HS-5 (cell line): ENCODE results near the gene CCDC6.
"Not testable (repeated sequence)": the region's sequence is repeated elsewhere in the genome, so short reads cannot be mapped to it uniquely, and the experiment has no call there.

Experiments used
- DNase-seq: peaks from one replicate; pipeline ENCODE4 v3.0.0-alpha.2; 2012; ENCODE audit warnings: low read depth

The CCDC6 gene

GRCh38 chr10:59809644-59809974, 96.7 kb downstream of the CCDC6 start:
- DNase-seq: no peak

GRCh38 chr10:59808896-59809643, 97.3 kb downstream of the CCDC6 start:
- DNase-seq: peak; percentile 9

GRCh38 chr10:59807629-59808620, 98.4 kb downstream of the CCDC6 start:
- DNase-seq: no peak

GRCh38 chr10:59805014-59805413, 101.3 kb downstream of the CCDC6 start:
- DNase-seq: no peak

- no peak for DNase-seq
Measured at GRCh38 chr10:59804220-59804619, 102.1 kb downstream of the CCDC6 start.

GRCh38 chr10:59803714-59804113, 102.6 kb downstream of the CCDC6 start:
- no peak for DNase-seq

GRCh38 chr10:59801171-59801570, 105.2 kb downstream of the CCDC6 start:
- DNase-seq: no peak

- no peak for DNase-seq
Measured at GRCh38 chr10:59799421-59799820, 106.9 kb downstream of the CCDC6 start.

- no peak for DNase-seq
Measured at GRCh38 chr10:59793919-59794318, 112.4 kb downstream of the CCDC6 start.

- DNase-seq: no peak
Measured at GRCh38 chr10:59792812-59793211, 113.5 kb downstream of the CCDC6 start.

- no peak for DNase-seq
Measured at GRCh38 chr10:59791601-59792000, 114.8 kb downstream of the CCDC6 start.

GRCh38 chr10:59790080-59790479, 116.3 kb downstream of the CCDC6 start:
- not testable (repeated sequence) for DNase-seq

- DNase-seq: not testable (repeated sequence)
Measured at GRCh38 chr10:59788914-59789313, 117.4 kb downstream of the CCDC6 start.

GRCh38 chr10:59787032-59787431, 119.3 kb downstream of the CCDC6 start:
- not testable (repeated sequence) for DNase-seq

- DNase-seq: not testable (repeated sequence)
Measured at GRCh38 chr10:59785476-59785875, 120.9 kb downstream of the CCDC6 start.

GRCh38 chr10:59781511-59781910, 124.8 kb downstream of the CCDC6 start:
- no peak for DNase-seq

- no peak for DNase-seq
Measured at GRCh38 chr10:59779756-59780533, 126.4 kb downstream of the CCDC6 start.

- no peak for DNase-seq
Measured at GRCh38 chr10:59774451-59774850, 131.9 kb downstream of the CCDC6 start.

GRCh38 chr10:59773088-59773487, 133.3 kb downstream of the CCDC6 start:
- DNase-seq: no peak

- DNase-seq: no peak
Measured at GRCh38 chr10:59771162-59771807, 135.1 kb downstream of the CCDC6 start.

- DNase-seq: no peak
Measured at GRCh38 chr10:59770689-59771088, 135.7 kb downstream of the CCDC6 start.

GRCh38 chr10:59762505-59762904, 143.9 kb downstream of the CCDC6 start:
- DNase-seq: no peak
